H1 (cell line): ENCODE data around the gene ALDH1A2. TPM values are rescaled to one million over a fixed set of nuclear protein-coding genes. Genes with fewer than 3 reads are reported as not detected.

Source experiments
- CTCF ChIA-PET: fragments of 300-600 bp; sonication (Branson Sonifier 250); formaldehyde crosslinking; loops from one replicate; lab custom pipeline; 2021; ENCODE audit not compliant: partially characterized antibody; lab: Charles Lee
- POLR2A ChIA-PET: fragments of 300-600 bp; sonication (Branson Sonifier 250); formaldehyde crosslinking; loops from one replicate; lab custom pipeline; 2021; ENCODE audit warnings: inconsistent platforms; ENCODE audit not compliant: partially characterized antibody; lab: Charles Lee
- DNase-seq, 2 experiments: peaks; one replicate each; pipeline versions ENCODE4 v3.0.0 to v3.0.0-alpha.2; 2010 to 2022; ENCODE audit warnings: low spot score in 2 of 2, low read depth in 1 of 2, mixed read lengths in 1 of 2
- FAIRE-seq: peaks from 2 replicates; lab custom pipeline; 2011; peaks lifted over from hg19 to GRCh38; lab: Jason Lieb, UNC
- H2AFZ ChIP-seq: 2 replicates; pipeline ENCODE4 v1.8.1; 2012; ENCODE audit warnings: low read length, inconsistent platforms
- H2AK5ac ChIP-seq: 2 replicates; pipeline ENCODE4 v1.6.1; 2013; ENCODE audit warnings: low read depth, low read length
- H2BK120ac ChIP-seq: replicated peaks from 2 replicates; pipeline ENCODE3; 2013; ENCODE audit warnings: low read depth, low read length, inconsistent platforms
- H2BK12ac ChIP-seq: 2 replicates; pipeline ENCODE4 v1.6.1; 2013; ENCODE audit warnings: low read depth, low read length
- H2BK15ac ChIP-seq: 2 replicates; pipeline ENCODE4 v1.6.1; 2013; ENCODE audit warnings: low read length
- H2BK20ac ChIP-seq: 2 replicates; pipeline ENCODE4 v1.6.1; 2013; ENCODE audit warnings: low read length
- H2BK5ac ChIP-seq: 2 replicates; pipeline ENCODE4 v1.6.1; 2013; ENCODE audit warnings: low read depth, low read length
- H3K14ac ChIP-seq: 2 replicates; pipeline ENCODE4 v1.6.1; 2013; ENCODE audit warnings: inconsistent platforms; ENCODE audit not compliant: insufficient read length
- H3K18ac ChIP-seq: 2 replicates; pipeline ENCODE4 v1.6.1; 2013; ENCODE audit warnings: low read length; ENCODE audit errors: extremely low read depth
- H3K23ac ChIP-seq: 2 replicates; pipeline ENCODE4 v1.6.1; 2013; ENCODE audit warnings: inconsistent platforms; ENCODE audit not compliant: insufficient read length
- H3K23me2 ChIP-seq: 2 replicates; pipeline ENCODE4 v1.6.1; 2013; ENCODE audit warnings: low read depth, low read length
- H3K27ac ChIP-seq: 2 replicates; pipeline ENCODE4 v1.6.1; 2011; ENCODE audit warnings: low read depth, low read length, inconsistent platforms
- H3K27me3 ChIP-seq, 4 experiments: replicated peaks in 1 of 4; 1 replicate in 1 of 4; 2 replicates in 3 of 4; pipeline versions ENCODE4 v1.6.1 to v1.8.1; 2011 to 2013; ENCODE audit warnings: low read length in 3 of 4, mild to moderate bottlenecking in 3 of 4, inconsistent platforms in 2 of 4, mixed read lengths in 2 of 4, moderate library complexity in 1 of 4; ENCODE audit not compliant: control insufficient read depth in 3 of 4, insufficient read depth in 3 of 4; ENCODE audit errors: extremely low read depth in 1 of 4
- H3K36me3 ChIP-seq, 4 experiments: 2 replicates each; pipeline versions ENCODE4 v1.6.1 to v1.8.1; 2011 to 2013; ENCODE audit warnings: mild to moderate bottlenecking in 4 of 4, low read length in 3 of 4, moderate library complexity in 2 of 4, control low read depth in 1 of 4, inconsistent platforms in 1 of 4; ENCODE audit not compliant: insufficient read depth in 4 of 4, control insufficient read depth in 2 of 4
- H3K4ac ChIP-seq: replicated peaks from 2 replicates; pipeline ENCODE3; 2013; ENCODE audit warnings: low read length, low read depth, mixed read lengths, inconsistent platforms; ENCODE audit not compliant: insufficient read length
- H3K4me1 ChIP-seq, 4 experiments: replicated peaks in 1 of 4; 1 replicate in 1 of 4; 2 replicates in 3 of 4; pipeline versions ENCODE4 v1.6.1 to v1.8.1; 2011 to 2013; ENCODE audit warnings: low read length in 3 of 4, inconsistent platforms in 2 of 4, mixed read lengths in 1 of 4; ENCODE audit not compliant: insufficient read depth in 4 of 4, control insufficient read depth in 3 of 4
- H3K4me2 ChIP-seq, 2 experiments: 2 replicates each; pipeline versions ENCODE4 v1.6.1 to v1.8.1; 2011 to 2013; ENCODE audit warnings: low read depth in 2 of 2, low read length in 2 of 2, control low read depth in 1 of 2, inconsistent platforms in 1 of 2, mild to moderate bottlenecking in 1 of 2; ENCODE audit not compliant: insufficient read depth in 1 of 2
- H3K4me3 ChIP-seq, 4 experiments: fragments of 200-600, 300-600 bp in 1 of 4; sonication (generic), shearing (Covaris generic), sonication (Bioruptor Twin) in 1 of 4; 2 replicates each; pipeline versions ENCODE4 v1.5.1 to v1.8.1; 2011 to 2016; ENCODE audit warnings: low read length in 4 of 4, low read depth in 3 of 4, control low read depth in 2 of 4, inconsistent platforms in 2 of 4, mild to moderate bottlenecking in 2 of 4, mixed read lengths in 1 of 4, moderate library complexity in 1 of 4; ENCODE audit not compliant: insufficient read depth in 2 of 4; ENCODE audit errors: extremely low read depth in 1 of 4
- H3K56ac ChIP-seq: replicated peaks from 2 replicates; pipeline ENCODE3; 2013; ENCODE audit warnings: low read depth, mild to moderate bottlenecking, mixed read lengths, low read length, inconsistent platforms; ENCODE audit not compliant: insufficient read length
- H3K79me1 ChIP-seq: 2 replicates; pipeline ENCODE4 v1.6.1; 2013; ENCODE audit warnings: low read depth, low read length, control low read depth
- H3K79me2 ChIP-seq, 2 experiments: 2 replicates each; pipeline versions ENCODE4 v1.6.1 to v1.8.1; 2012 to 2013; ENCODE audit warnings: low read length in 2 of 2, mild to moderate bottlenecking in 2 of 2, inconsistent platforms in 1 of 2; ENCODE audit not compliant: insufficient read depth in 2 of 2, control insufficient read depth in 1 of 2
- H3K9ac ChIP-seq, 4 experiments: replicated peaks in 1 of 4; 1 replicate in 1 of 4; 2 replicates in 3 of 4; pipeline versions ENCODE4 v1.6.1 to v1.8.1; 2011 to 2013; ENCODE audit warnings: low read depth in 3 of 4, low read length in 3 of 4, control low read depth in 2 of 4, mild to moderate bottlenecking in 2 of 4, moderate library complexity in 2 of 4, inconsistent platforms in 1 of 4; ENCODE audit errors: extremely low read depth in 1 of 4
- H3K9me3 ChIP-seq, 2 experiments: 2 replicates each; pipeline versions ENCODE4 v1.6.1 to v1.8.1; 2012 to 2013; ENCODE audit warnings: mild to moderate bottlenecking in 2 of 2, moderate library complexity in 2 of 2, control low read depth in 1 of 2, inconsistent platforms in 1 of 2, low read depth in 1 of 2, low read length in 1 of 2, mixed read lengths in 1 of 2; ENCODE audit not compliant: insufficient read depth in 2 of 2
- H4K20me1 ChIP-seq, 2 experiments: replicated peaks in 1 of 2; 2 replicates each; pipeline versions ENCODE3 to v1.8.1; 2011 to 2013; ENCODE audit warnings: inconsistent platforms in 2 of 2, low read length in 2 of 2, mild to moderate bottlenecking in 1 of 2; ENCODE audit not compliant: insufficient read depth in 2 of 2, control insufficient read depth in 1 of 2
- H4K5ac ChIP-seq: 2 replicates; pipeline ENCODE4 v1.6.1; 2013; ENCODE audit warnings: low read length, low read depth, mixed read lengths, inconsistent platforms; ENCODE audit not compliant: insufficient read length
- H4K8ac ChIP-seq: 2 replicates; pipeline ENCODE4 v1.8.0; 2013; ENCODE audit warnings: mild to moderate bottlenecking, moderate library complexity, low read length, inconsistent platforms; ENCODE audit not compliant: insufficient read depth; ENCODE audit errors: extremely low read depth
- H4K91ac ChIP-seq: replicated peaks from 2 replicates; pipeline ENCODE3; 2013; ENCODE audit warnings: low read length, mixed read lengths, inconsistent platforms; ENCODE audit not compliant: insufficient read length
- ASH2L ChIP-seq: fragments of 200-600, 300-600 bp; sonication (generic); IDR thresholded peaks from one replicate; pipeline ENCODE4 v1.7.1; 2017; ENCODE audit warnings: low read length
- CEBPB ChIP-seq: IDR thresholded peaks from 2 replicates; pipeline ENCODE4 v1.6.1; 2012; ENCODE audit warnings: low read depth, low read length
- E2F6 ChIP-seq: IDR thresholded peaks from 2 replicates; pipeline ENCODE4 v1.6.1; 2012; ENCODE audit warnings: inconsistent platforms
- EGR1 ChIP-seq: IDR thresholded peaks from 2 replicates; pipeline ENCODE4 v1.6.1; 2011; ENCODE audit warnings: low read depth, low read length, borderline replicate concordance
- GTF2F1 ChIP-seq: IDR thresholded peaks from 2 replicates; pipeline ENCODE4 v1.6.1; 2012; ENCODE audit warnings: low read depth, low read length, improper control_type of control experiment, borderline replicate concordance
- HDAC6 ChIP-seq: IDR thresholded peaks from one replicate; pipeline ENCODE4 v1.7.1; 2012; ENCODE audit warnings: low read depth, mild to moderate bottlenecking, inconsistent platforms, low read length, moderate library complexity
- JUN ChIP-seq: IDR thresholded peaks from 2 replicates; pipeline ENCODE4 v1.6.1; 2011; ENCODE audit warnings: low read depth, mild to moderate bottlenecking, improper control_type of control experiment, low read length
- JUND ChIP-seq: IDR thresholded peaks from 2 replicates; pipeline ENCODE4 v1.6.1; 2011; ENCODE audit warnings: mild to moderate bottlenecking, improper control_type of control experiment, low read length
- POU5F1 ChIP-seq: IDR thresholded peaks from 2 replicates; pipeline ENCODE4 v1.6.1; 2011; ENCODE audit warnings: low read depth, mild to moderate bottlenecking, low read length, moderate library complexity
- RXRA ChIP-seq: IDR thresholded peaks from 2 replicates; pipeline ENCODE4 v1.6.1; 2011; ENCODE audit warnings: low read depth, mild to moderate bottlenecking, low read length, moderate library complexity; ENCODE audit not compliant: insufficient read depth
- SP1 ChIP-seq: IDR thresholded peaks from 2 replicates; pipeline ENCODE4 v1.6.1; 2011; ENCODE audit warnings: low read depth, low read length
- SRF ChIP-seq: IDR thresholded peaks from 2 replicates; pipeline ENCODE4 v1.6.1; 2011; ENCODE audit warnings: mild to moderate bottlenecking, low read depth, low read length, moderate library complexity
- TAF7 ChIP-seq: optimal IDR thresholded peaks from 2 replicates; pipeline ENCODE3; 2011; ENCODE audit warnings: low read depth, mild to moderate bottlenecking, inconsistent platforms, low read length, moderate library complexity, borderline replicate concordance
- TBP ChIP-seq: IDR thresholded peaks from 2 replicates; pipeline ENCODE4 v1.6.1; 2011; ENCODE audit warnings: low read depth, low read length, improper control_type of control experiment
- TCF12 ChIP-seq: IDR thresholded peaks from 2 replicates; pipeline ENCODE4 v1.6.1; 2011; ENCODE audit warnings: low read depth, mild to moderate bottlenecking, low read length
- ZNF274 ChIP-seq: IDR thresholded peaks from 2 replicates; pipeline ENCODE4 v1.7.0; 2012; ENCODE audit warnings: low read length, borderline replicate concordance; ENCODE audit errors: extremely low read depth
- WGBS, 2 experiments: shearing (Covaris generic) in 1 of 2; methylation state at CpG; one replicate each; pipeline versions ENCODE4 v1.1.6 to v1.1.7; 2013 to 2015; ENCODE audit warnings: low lambda C conversion rate in 2 of 2, mixed read lengths in 2 of 2, inconsistent platforms in 1 of 2, low coverage in 1 of 2, missing lambda C conversion rate in 1 of 2; ENCODE audit not compliant: insufficient replicate concordance in 2 of 2, insufficient coverage in 1 of 2, insufficient read length in 1 of 2; ENCODE audit errors: extremely low coverage in 1 of 2, missing lambda C conversion rate in 1 of 2; 5-methylcytosine and 5-hydroxymethylcytosine counted together
- polyA plus RNA-seq, 7 experiments: library from polyadenylated mRNA; depleted of rRNA in 3 of 7; stranded (reverse) in 5 of 7; unstranded in 2 of 7; fragments of >200 nt in 5 of 7; fragments of 200-250 nt in 2 of 7; gene quantifications; 1 replicate in 5 of 7; 2 replicates in 1 of 7; 4 replicates in 1 of 7; pipeline versions ENCODE4 v1.2.1 to v1.2.3, GENCODE V29; 2011 to 2013; ENCODE audit warnings: missing spikeins in 2 of 7, mixed read lengths in 2 of 7
- total RNA-seq: library from RNA; stranded (reverse); fragmentation: NEBNext Ultra II Directional; extraction: Animal tissue kit (Norgen Biotek cat#: 25700); gene quantifications from 2 replicates; pipeline ENCODE4 v1.2.1, GENCODE V29; 2021

ALDH1A2 gene
- total and polyA plus RNA-seq, 2 of the 8 experiments (the other 6 are each of a cell fraction or from before 2014, with no cell fraction given) = 0.06 to 0.24 TPM

DNA sequence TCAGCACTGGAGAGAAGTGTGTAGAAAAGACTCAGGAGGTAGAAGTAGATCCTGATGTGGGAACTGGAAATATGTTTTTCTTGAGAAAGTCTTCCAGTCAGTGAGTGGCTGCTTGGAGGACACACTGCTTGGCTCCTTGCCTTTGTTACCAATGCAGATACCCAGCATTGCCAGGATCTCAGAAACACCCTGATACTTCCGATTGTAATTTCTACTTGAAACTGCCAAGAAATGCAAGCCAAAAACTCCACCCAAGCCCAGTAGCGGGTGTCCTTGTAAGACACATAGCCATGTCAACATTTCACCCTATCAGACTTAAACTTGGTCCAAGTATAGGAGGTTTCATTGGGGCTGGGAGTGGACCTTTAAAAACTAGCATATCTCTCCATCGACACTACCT is 141.8 kb downstream of the ALDH1A2 start:
- 96% methylated on average over 3 of the region's 3 CpGs; no CpG with 5 or more reads in 1 of the 2 experiments for WGBS, 2 experiments
- Histone ChIP-seq H2BK120ac (no peak overlapping the region), H3K4ac (no peak overlapping the region), H3K79me2 (no peaks in the 10 kb centered on the region), H4K20me1 (no peaks in the 10 kb centered on the region), H4K8ac (no peak overlapping the region), H3K4me3 (no peak overlapping the region), H3K9me3 (no peaks in the 10 kb centered on the region), H3K4me2 (no peak overlapping the region), H3K9ac (no peak overlapping the region), H3K27ac (no peak overlapping the region), H2AK5ac (no peak overlapping the region), H2BK20ac (no peak overlapping the region), H3K23me2 (no peaks in the 10 kb centered on the region), H3K56ac (no peak overlapping the region), H4K91ac (no peak overlapping the region), H3K79me1 (no peaks in the 10 kb centered on the region), H2BK5ac (no peak overlapping the region), H3K27me3 (peaks cover 0 to 1% (median 0%) of the 10 kb centered on the region in 4 experiments; a peak in 1 of 7 replicates), H3K18ac (no peak overlapping the region), H3K4me1 (no peaks in the 10 kb centered on the region; a peak in 2 of 7 replicates), H2BK15ac (no peak overlapping the region), H2BK12ac (no peak overlapping the region), H4K5ac (no peak overlapping the region), H3K23ac (no peak overlapping the region), H2AFZ (no peak overlapping the region), H3K14ac (no peak overlapping the region), H3K36me3 (no peaks in the 10 kb centered on the region)
- DNase-seq (no peak), FAIRE-seq (no peak)
- ChIA-PET POLR2A (no interaction called here), CTCF (interaction anchor here (1.0 to 1.7 kb wide), 2 partner anchors 9 to 153 kb away, joined by 3 to 4 read pairs; no protein-coding TSS in a partner anchor)
- TF ChIP-seq ASH2L (no peak), GTF2F1 (no peak), TCF12 (no peak), RXRA (no peak), TAF7 (no peak), E2F6 (no peak), CEBPB (no peak), JUND (no peak), SP1 (no peak), TBP (no peak), SRF (no peak), HDAC6 (no peak), EGR1 (no peak), ZNF274 (no peak), JUN (no peak), POU5F1 (no peak)
